GM23248 (cell line): ENCODE data around the gene NRDE2.

ENCODE experiments used
- EZH2 ChIP-seq: fragments of 200-600 bp; sonication (generic); IDR thresholded peaks from 2 replicates; pipeline ENCODE4 v1.6.1; 2018; ENCODE audit warnings: antibody characterized with exemption, mild to moderate bottlenecking; ENCODE audit not compliant: insufficient read depth, poor library complexity, severe bottlenecking
- EZH2phosphoT487 ChIP-seq: fragments of 200-600 bp; sonication (generic); IDR thresholded peaks from 2 replicates; pipeline ENCODE4 v1.6.1; 2018; ENCODE audit warnings: antibody characterized with exemption, moderate library complexity, mild to moderate bottlenecking, low read depth; ENCODE audit not compliant: insufficient read depth

GRCh38 chr14:90375934-90376333 is 44.2 kb upstream of the NRDE2 start:
- TF ChIP-seq EZH2phosphoT487 (no peak), EZH2 (no peak)
